Upper lobe of right lung (tissue), 1 donor: ENCODE results near the gene CLDN10. TPM values are rescaled to one million over a fixed set of nuclear protein-coding genes. Genes with fewer than 3 reads are reported as not detected.
A peak's percentile ranks its signal among the peaks of the same experiment; 100 is the strongest.

Source experiments
- ATAC-seq: fragments of 200-7000 bp; cut with Tn5 transposase; one replicate; pipeline ENCODE4 v1.9.1; 2020; ENCODE audit warnings: mild to moderate bottlenecking, moderate library complexity
- DNase-seq: peaks from one replicate; pipeline ENCODE4 v3.0.0-alpha.2; 2020
- H3K27ac ChIP-seq: fragments of 200-600 bp; one replicate; pipeline ENCODE4 v1.8.0; 2022
- H3K27me3 ChIP-seq: fragments of 200-600 bp; one replicate; pipeline ENCODE4 v1.8.0; 2022; ENCODE audit warnings: mild to moderate bottlenecking
- H3K36me3 ChIP-seq: fragments of 200-600 bp; one replicate; pipeline ENCODE4 v1.8.0; 2022
- H3K4me1 ChIP-seq: fragments of 200-600 bp; one replicate; pipeline ENCODE4 v1.8.0; 2022
- H3K4me3 ChIP-seq: fragments of 200-600 bp; one replicate; pipeline ENCODE4 v1.8.0; 2022; ENCODE audit warnings: mild to moderate bottlenecking
- H3K9me3 ChIP-seq: fragments of 200-600 bp; one replicate; pipeline ENCODE4 v1.8.0; 2022
- intact Hi-C: fragments of 100-400 bp; cut with DNase I; formaldehyde crosslinking; loops from one replicate; pipeline ENCODE4 v1.11.0; 2022
- total RNA-seq: library from RNA; stranded (reverse); fragmentation: NEBNext Ultra II Directional; extraction: Animal tissue kit (Norgen Biotek cat#: 25700); gene quantifications from one replicate; pipeline ENCODE4 v1.2.1, GENCODE V29; 2021
- TF ChIP-seq, protein P1 (sequence below): fragments of 200-600 bp; IDR thresholded peaks from one replicate; pipeline ENCODE4 v1.8.0; 2022; ENCODE audit warnings: antibody characterized with exemption
- donor health status: DM: no; HTN: yes; CAD: no; lungs with severe emphysema.

CLDN10 gene
- total RNA-seq, 1 donor from 2014 or later = 2.2 TPM

DNA sequence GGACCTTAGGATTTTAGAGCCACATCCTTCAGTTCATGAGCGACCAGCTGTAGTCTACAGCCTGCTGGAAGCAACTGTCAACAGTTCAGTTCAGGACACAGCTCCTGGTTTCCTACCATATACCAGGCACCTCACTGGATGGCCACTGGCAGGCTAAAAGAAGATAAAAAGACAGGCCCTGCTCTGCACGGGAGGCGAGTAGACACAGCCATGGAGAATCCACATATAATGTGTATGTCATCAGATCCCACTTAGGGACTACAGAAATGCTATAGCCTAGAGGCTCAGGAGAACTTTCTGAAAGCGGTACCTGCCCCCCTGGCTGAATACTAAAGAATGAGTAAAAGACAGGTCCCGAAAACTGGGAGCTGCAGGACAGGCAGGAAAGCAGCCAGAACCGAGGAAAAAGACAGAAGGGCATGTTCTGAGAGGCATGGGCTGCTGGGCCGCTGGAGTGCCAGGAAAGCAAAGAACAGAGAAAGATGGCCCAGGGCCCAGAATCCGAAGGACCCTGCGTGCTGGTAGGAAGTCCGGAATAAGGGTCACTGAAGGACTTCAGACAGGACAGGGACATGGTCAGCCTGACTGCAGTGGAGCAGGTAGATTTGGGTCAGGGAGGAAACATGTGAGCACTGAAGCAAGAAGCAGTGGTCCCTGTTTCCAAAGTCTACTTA, 68.4 kb downstream of the CLDN10 start:
- Histone ChIP-seq H3K4me1 (no peaks in the 10 kb centered on the region), H3K27me3 (no peaks in the 10 kb centered on the region), H3K27ac (no peak overlapping the region), H3K9me3 (no peaks in the 10 kb centered on the region), H3K36me3 (peaks cover 7% of the 10 kb centered on the region), H3K4me3 (no peak overlapping the region)
- intact Hi-C loops = no loop called here
- ATAC-seq = peak; percentile 35
- no peak for DNase-seq
- TF ChIP-seq, protein P1, sequence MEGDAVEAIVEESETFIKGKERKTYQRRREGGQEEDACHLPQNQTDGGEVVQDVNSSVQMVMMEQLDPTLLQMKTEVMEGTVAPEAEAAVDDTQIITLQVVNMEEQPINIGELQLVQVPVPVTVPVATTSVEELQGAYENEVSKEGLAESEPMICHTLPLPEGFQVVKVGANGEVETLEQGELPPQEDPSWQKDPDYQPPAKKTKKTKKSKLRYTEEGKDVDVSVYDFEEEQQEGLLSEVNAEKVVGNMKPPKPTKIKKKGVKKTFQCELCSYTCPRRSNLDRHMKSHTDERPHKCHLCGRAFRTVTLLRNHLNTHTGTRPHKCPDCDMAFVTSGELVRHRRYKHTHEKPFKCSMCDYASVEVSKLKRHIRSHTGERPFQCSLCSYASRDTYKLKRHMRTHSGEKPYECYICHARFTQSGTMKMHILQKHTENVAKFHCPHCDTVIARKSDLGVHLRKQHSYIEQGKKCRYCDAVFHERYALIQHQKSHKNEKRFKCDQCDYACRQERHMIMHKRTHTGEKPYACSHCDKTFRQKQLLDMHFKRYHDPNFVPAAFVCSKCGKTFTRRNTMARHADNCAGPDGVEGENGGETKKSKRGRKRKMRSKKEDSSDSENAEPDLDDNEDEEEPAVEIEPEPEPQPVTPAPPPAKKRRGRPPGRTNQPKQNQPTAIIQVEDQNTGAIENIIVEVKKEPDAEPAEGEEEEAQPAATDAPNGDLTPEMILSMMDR = no peak

DNA sequence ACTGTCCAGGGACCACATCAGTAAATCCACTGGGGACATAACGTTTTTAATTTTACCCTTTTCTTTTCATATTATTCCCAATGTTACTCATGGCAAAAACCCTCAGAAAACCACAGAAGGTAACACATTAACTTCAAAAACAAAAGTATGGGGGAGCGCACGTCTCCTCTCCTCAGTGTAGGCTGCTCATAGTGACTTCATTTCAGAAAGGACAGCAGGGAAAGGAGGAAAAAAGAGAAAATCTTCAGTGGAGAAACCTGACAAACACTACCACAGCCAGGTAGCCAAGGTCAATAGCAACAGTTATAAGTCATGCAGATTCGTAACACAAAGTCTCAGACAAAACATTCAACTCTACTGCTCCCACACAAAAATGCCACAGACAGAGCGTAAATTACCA, 70.6 kb downstream of the CLDN10 start:
- TF ChIP-seq, protein P1 = no peak
- Histone ChIP-seq H3K4me3 (no peak overlapping the region), H3K4me1 (no peaks in the 10 kb centered on the region), H3K9me3 (no peaks in the 10 kb centered on the region), H3K36me3 (peaks cover 7% of the 10 kb centered on the region), H3K27ac (no peak overlapping the region), H3K27me3 (no peaks in the 10 kb centered on the region)
- intact Hi-C loops = no loop called here
- no peak for ATAC-seq
- no peak for DNase-seq

DNA sequence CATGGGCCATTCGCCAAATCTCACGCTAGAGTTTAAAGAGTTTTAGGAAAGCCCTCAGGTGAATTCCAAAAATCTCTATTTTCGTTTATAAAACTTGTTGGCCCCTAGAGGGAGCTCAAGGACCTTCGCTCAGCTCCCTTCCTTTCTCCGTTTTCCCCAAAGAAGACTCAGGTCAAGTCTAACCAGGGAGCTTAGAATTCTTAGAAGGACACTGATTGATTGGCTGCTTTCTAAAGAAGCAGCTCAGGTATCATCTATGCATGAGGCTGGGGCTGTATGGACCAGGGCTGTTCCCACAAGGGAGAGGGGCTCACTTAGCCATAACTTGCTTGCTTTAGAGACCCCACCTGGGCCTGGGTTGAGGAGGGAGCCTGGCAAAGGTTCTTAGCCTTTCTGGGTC, 71.5 kb downstream of the CLDN10 start:
- H3K4me1 ChIP-seq = no peaks in the 10 kb centered on the region
- H3K9me3 ChIP-seq = no peaks in the 10 kb centered on the region
- no peak overlapping the region for H3K4me3 ChIP-seq
- ATAC-seq (peak; percentile 80), DNase-seq (no peak)
- intact Hi-C loops = no loop called here
- TF ChIP-seq, protein P1 = peak; percentile 61
- H3K36me3 ChIP-seq = peaks cover 9% of the 10 kb centered on the region
- no peaks in the 10 kb centered on the region for H3K27me3 ChIP-seq
- no peak overlapping the region for H3K27ac ChIP-seq

DNA sequence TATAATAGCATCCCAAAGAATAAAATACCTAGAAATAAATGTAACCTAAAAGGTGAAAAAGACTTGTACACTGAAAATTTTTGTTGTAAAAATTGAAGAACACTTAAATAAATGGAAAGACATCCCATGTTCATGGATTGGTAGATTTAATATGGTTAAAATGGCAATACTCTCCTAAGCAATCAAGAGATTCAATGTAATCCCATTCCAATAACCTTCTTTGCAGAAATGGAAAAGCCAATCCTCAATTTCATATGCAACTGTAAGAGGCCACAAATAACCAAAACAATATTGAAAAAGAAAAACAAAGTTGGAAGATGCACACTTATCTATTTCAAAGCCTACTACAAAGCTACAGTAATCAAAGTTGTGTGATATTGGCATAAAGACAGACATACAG, 74.2 kb downstream of the CLDN10 start:
- no peak overlapping the region for H3K27ac ChIP-seq
- no peaks in the 10 kb centered on the region for H3K27me3 ChIP-seq
- ATAC-seq (no peak), DNase-seq (no peak)
- H3K36me3 ChIP-seq = peaks cover 15% of the 10 kb centered on the region
- intact Hi-C loops = no loop called here
- TF ChIP-seq, protein P1 = no peak
- H3K4me1 ChIP-seq = no peaks in the 10 kb centered on the region
- no peaks in the 10 kb centered on the region for H3K9me3 ChIP-seq
- H3K4me3 ChIP-seq = no peak overlapping the region

DNA sequence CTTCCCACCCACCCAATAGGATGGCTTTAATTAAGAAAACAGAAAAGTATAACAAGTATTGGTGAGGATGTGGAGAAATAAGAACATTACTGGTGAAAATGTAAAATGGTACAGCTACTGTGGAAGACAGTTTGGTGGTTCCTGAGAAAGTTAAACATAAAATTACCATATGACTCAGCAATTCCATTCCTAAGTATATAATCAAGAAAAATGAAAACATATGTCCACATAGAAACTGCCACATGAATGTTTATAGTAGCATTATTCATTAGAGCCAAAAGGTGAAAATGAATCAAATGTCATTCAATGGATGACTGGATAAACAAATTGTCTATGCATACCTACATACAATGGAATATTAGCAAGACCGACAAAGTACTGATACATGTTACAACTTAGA, 75.1 kb downstream of the CLDN10 start:
- Histone ChIP-seq H3K4me3 (no peak overlapping the region), H3K27ac (no peak overlapping the region), H3K9me3 (no peaks in the 10 kb centered on the region), H3K36me3 (peaks cover 8% of the 10 kb centered on the region), H3K27me3 (no peaks in the 10 kb centered on the region), H3K4me1 (no peaks in the 10 kb centered on the region)
- intact Hi-C loops = no loop called here
- ATAC-seq (no peak), DNase-seq (no peak)
- TF ChIP-seq, protein P1 = no peak

DNA sequence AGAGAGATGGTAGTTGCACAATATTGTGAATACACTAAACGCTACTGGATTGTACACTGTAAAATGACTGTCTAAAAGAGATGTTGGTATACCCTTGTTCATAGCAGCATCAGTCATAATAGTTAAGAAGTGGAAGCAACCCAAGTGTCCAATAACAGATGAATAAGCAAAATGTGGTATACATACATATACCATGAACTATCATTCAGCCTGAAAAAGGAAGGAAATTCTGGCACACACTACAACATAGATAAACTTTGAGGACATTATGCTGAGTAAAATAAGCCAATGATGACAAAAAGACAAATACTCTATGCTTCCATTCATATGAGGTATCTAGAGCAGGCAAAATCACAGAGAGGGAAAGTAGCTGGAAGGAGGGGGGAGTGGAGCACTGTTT, 76.0 kb downstream of the CLDN10 start:
- no peak overlapping the region for H3K4me3 ChIP-seq
- TF ChIP-seq, protein P1 = no peak
- H3K36me3 ChIP-seq = peaks cover 8% of the 10 kb centered on the region
- no peak for ATAC-seq
- intact Hi-C loops = no loop called here
- no peaks in the 10 kb centered on the region for H3K9me3 ChIP-seq
- no peaks in the 10 kb centered on the region for H3K4me1 ChIP-seq
- H3K27ac ChIP-seq = no peak overlapping the region
- no peak for DNase-seq
- H3K27me3 ChIP-seq = no peaks in the 10 kb centered on the region
